Measurements from ENCODE around the gene CENPX.

DNA sequence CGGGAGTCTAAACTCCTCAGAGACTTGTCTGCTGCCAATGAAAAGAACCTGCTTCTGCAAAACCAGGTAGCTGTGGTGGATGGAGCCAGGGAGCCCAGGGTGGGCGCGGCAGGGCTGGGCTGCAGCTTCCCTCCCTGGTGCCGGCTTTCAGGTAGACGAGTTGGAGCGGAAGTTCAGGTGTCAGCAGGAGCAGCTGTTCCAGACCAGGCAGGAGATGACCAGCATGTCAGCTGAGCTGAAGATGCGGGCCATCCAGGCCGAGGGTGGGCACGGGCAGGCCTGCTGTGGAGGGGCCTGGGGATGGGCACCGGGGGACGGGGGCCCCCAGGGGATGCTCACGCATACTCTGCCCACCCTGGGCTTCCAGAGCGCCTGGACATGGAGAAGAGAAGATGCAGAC lies 5.6 kb upstream of the CENPX start:
- TF ChIP-seq, protein P1, sequence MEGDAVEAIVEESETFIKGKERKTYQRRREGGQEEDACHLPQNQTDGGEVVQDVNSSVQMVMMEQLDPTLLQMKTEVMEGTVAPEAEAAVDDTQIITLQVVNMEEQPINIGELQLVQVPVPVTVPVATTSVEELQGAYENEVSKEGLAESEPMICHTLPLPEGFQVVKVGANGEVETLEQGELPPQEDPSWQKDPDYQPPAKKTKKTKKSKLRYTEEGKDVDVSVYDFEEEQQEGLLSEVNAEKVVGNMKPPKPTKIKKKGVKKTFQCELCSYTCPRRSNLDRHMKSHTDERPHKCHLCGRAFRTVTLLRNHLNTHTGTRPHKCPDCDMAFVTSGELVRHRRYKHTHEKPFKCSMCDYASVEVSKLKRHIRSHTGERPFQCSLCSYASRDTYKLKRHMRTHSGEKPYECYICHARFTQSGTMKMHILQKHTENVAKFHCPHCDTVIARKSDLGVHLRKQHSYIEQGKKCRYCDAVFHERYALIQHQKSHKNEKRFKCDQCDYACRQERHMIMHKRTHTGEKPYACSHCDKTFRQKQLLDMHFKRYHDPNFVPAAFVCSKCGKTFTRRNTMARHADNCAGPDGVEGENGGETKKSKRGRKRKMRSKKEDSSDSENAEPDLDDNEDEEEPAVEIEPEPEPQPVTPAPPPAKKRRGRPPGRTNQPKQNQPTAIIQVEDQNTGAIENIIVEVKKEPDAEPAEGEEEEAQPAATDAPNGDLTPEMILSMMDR (IDR thresholded peaks at IDR 0.05; ENCODE audit: low read depth, low read length): no peak
- no peak for TF ChIP-seq EZH2phosphoT487 (IDR thresholded peaks at IDR 0.05; ENCODE audit: low read depth)

All from OCI-LY3 (cell line).